Retinal pigment epithelial cell (primary cell): ENCODE data around the gene PITPNC1.
"Not testable (repeated sequence)": the region's sequence is repeated elsewhere in the genome, so short reads cannot be mapped to it uniquely, and the experiment has no call there.

Experiments used
- DNase-seq: peaks from one replicate; pipeline ENCODE4 v3.0.0-alpha.2; 2010; ENCODE audit warnings: low read depth
- H3K4me3 ChIP-seq: 2 replicates; pipeline ENCODE4 v1.5.1; 2011; ENCODE audit warnings: mild to moderate bottlenecking, low read length, control low read depth, moderate library complexity
- TF ChIP-seq, protein P1 (sequence below): conservative IDR thresholded peaks from 2 replicates; pipeline ENCODE4 v1.5.1; 2011; ENCODE audit warnings: low read depth, low read length, control low read depth, inconsistent platforms

Gene PITPNC1

DNA sequence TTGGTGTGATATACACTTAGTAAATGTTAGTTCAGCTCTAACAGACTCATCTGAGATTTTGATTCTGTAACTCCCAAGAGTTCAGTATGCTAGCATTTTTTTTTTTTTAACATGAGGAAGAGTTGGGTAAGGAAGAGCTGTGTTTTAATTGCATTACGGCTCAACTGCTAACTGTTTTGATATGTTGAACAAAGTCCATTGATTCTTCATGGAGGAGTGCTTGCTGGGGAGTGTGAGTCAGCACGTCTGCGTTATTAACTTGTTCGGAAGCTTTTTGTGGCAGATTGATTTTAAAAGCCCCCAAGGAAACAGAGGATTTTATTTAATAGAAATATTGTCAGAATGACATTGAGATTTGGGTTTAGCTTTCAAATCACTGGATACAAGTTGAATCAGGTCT is 45.8 kb downstream of the PITPNC1 start:
- TF ChIP-seq, protein P1, sequence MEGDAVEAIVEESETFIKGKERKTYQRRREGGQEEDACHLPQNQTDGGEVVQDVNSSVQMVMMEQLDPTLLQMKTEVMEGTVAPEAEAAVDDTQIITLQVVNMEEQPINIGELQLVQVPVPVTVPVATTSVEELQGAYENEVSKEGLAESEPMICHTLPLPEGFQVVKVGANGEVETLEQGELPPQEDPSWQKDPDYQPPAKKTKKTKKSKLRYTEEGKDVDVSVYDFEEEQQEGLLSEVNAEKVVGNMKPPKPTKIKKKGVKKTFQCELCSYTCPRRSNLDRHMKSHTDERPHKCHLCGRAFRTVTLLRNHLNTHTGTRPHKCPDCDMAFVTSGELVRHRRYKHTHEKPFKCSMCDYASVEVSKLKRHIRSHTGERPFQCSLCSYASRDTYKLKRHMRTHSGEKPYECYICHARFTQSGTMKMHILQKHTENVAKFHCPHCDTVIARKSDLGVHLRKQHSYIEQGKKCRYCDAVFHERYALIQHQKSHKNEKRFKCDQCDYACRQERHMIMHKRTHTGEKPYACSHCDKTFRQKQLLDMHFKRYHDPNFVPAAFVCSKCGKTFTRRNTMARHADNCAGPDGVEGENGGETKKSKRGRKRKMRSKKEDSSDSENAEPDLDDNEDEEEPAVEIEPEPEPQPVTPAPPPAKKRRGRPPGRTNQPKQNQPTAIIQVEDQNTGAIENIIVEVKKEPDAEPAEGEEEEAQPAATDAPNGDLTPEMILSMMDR = no peak
- no peak overlapping the region for H3K4me3 ChIP-seq
- DNase-seq = no peak

DNA sequence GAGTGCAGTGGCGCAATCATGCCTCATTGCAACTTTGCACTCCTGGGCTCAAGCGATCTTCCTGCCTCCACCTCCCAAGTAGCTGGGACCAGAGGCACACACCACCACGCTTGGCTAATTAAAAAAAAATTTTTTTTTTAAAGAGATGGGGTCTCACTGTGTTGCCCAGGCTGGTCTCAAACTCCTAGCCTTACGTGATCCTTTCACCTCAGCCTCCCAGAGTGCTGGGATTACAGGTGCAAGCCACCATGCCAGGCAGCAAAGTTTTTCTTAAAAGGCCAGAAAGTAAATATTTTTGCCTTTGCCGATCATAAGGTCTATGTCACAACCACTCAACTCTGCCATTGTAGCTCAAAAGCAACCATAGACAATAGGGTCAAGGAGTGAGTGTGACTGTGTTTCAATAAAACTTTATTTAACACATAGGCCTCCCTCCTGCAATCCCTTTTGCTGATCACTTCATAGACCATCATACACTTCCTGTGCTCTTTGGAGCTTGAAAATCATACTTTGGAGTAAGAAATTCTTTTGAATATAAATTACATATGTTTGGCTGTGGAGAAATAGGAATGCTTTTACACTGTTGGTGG is 48.6 kb downstream of the PITPNC1 start:
- no peak for DNase-seq
- TF ChIP-seq, protein P1 = no peak
- H3K4me3 ChIP-seq = no peak overlapping the region

DNA sequence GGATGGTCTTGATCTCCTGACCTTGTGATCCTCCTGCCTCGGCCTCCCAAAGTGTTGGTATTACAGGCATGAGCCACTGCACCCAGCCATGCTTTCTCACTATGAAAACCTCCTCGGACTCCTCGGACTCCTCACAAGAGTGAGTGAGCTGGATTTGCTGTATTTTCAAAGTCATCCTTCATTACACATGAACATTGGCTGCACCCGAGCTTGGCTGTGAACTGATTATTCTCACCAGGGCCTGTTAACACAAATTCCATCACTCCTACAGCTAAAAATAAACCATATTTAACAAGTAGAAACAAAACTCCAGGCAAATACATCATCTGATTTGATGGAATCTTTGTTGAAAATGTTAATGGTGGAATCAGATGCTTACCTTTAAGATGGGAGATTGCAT is 50.3 kb downstream of the PITPNC1 start:
- no peak for DNase-seq
- TF ChIP-seq, protein P1 = no peak
- H3K4me3 ChIP-seq = no peak overlapping the region

DNA sequence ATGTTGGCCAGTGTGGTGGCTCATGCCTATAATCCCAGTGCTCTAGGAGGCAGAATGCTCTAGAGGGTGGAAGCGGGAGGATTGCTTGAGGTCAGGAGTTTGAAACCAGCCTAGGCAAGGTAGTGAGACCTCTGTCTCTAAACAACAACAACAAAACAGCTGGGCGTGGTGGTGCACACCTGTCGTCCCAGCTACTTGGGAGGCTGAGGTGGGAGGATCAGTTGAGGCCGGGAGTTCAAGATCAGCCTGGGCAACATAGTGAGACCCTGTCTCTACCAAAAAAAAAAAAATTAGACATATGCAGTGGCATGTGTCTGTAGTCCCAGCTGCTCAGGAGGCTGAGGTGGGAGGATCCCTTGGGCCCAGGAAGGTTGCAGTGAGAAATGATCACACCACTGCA is 53.4 kb downstream of the PITPNC1 start:
- DNase-seq, H3K4me3 ChIP-seq: not testable (repeated sequence)

DNA sequence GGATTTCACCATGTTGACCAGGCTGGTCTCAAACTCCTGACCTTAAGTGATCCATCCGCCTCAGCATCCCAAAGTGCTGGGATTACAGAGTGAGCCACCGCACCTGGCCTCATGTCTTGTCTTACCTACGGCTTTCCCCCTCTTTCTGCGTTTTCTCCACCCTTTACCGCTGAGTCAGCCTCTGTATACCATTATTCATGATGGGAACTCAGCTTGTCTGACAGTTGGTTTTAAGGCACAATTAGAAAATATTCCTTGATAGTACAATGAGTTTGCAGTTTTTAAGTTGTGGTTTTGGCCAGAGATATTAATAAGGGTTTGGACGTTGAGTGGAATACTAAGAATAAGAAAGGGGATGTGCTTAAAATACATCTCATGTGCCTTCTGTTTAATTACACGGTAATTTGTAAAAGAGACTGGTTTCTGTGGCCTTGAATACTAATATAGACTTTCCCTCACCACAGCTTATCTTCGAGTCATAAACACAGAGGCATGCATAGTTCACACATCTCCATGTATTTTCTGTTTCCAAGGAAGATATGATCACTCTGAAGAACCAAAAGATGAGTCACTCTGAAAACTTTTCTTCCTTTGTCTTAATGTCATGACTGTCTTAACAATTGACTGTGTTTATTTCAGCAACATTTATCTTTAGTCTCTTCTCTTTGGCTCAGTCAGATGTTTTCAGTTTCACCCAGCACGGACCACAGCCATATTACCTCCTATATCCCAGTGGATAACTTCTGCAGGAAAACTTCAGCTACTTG is 54.4 kb downstream of the PITPNC1 start:
- H3K4me3 ChIP-seq = no peak overlapping the region
- DNase-seq = no peak

DNA sequence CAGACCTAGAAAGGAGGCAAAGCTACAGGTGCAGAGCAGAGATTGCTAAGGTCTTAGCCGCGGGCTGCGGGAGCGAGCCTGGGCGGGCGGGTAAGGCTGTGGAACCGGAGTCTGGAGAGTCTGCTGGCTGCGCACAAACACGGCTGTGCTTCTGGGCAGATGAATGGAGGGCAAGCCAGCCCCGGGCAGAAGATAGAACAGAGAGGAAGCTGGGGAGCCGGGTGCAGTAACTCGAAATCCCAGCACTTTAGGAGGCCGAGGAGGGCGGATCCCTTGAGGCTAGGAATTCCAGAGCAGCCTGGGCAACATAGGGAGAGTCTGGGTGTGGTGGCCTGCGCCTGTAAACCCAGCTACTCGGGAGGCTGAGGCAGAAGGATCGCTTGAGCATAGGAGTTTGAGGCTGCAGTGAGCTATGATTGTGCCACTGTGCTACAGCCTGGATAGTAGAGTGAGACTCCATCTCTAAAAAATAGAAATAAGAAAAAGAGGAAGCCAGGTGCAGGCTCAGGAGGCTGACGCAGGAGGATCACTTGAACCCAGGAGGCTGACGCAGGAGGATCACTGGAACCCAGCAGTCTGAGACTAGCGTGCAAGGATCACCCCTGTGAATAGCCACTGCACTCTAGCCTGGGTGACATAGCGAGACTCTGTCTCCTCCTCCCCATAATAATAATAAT is 56.3 kb downstream of the PITPNC1 start:
- TF ChIP-seq, protein P1 = no peak
- H3K4me3 ChIP-seq = no peak overlapping the region
- DNase-seq = no peak

More for the DNA sequence above, 54.4 kb downstream of the PITPNC1 start:
- TF ChIP-seq, protein P1 = no peak

DNA sequence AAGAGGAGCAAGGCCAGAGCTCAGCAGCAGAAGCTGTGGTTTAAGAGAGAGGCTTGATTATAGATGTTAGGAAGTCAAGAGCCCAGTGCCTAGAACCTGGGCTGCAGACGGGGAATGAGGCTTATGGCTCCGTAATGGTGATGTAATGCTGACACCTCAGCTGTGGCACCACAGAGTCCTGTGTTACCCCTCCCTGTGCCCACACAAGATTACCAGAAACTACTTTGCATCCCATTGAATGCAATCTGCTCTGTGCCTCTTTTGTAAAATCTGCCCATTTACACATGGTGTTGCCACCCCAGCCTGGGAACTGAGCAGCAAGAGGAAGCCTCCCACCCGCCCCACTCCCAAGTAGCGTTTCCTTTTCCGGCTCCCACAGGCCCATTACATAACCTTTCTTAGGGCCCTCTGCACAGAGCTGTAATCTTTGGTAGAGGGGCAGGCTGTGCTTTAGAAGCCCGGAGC is 57.0 kb downstream of the PITPNC1 start:
- no peak for DNase-seq
- TF ChIP-seq, protein P1 = no peak
- no peak overlapping the region for H3K4me3 ChIP-seq
